A673 (cell line): ENCODE measurements around the gene APOBEC3A. TPM values are rescaled to one million over a fixed set of nuclear protein-coding genes. Genes with fewer than 3 reads are reported as not detected.

Experiments used
- BruUV-seq: library from RNA; stranded (reverse); fragments of 400-500 nt; replicated peaks from 2 replicates; lab custom pipeline; 2021; lab: Mats Ljungman, UMichigan
- CTCF ChIA-PET: fragments of 300-600 bp; sonication (Branson Sonifier 250); formaldehyde crosslinking; loops from one replicate; lab custom pipeline; 2022; ENCODE audit warnings: antibody characterized with exemption; lab: Charles Lee
- POLR2A ChIA-PET: fragments of 300-600 bp; sonication (Branson Sonifier 250); formaldehyde crosslinking; loops from one replicate; lab custom pipeline; 2022; ENCODE audit warnings: antibody characterized with exemption; ENCODE audit not compliant: low non-redundant PET; lab: Charles Lee
- DNase-seq: peaks from one replicate; pipeline ENCODE4 v3.0.0-alpha.2; 2015; ENCODE audit warnings: low spot score
- H3K27ac ChIP-seq: fragments of 200-600 bp; sonication (generic); 2 replicates; pipeline ENCODE4 v1.5.1; 2016; ENCODE audit warnings: mixed run types, low read depth, mild to moderate bottlenecking, mixed read lengths, antibody characterized with exemption, low read length; ENCODE audit not compliant: poor library complexity, severe bottlenecking
- H3K27me3 ChIP-seq: fragments of 200-600 bp; sonication (generic); replicated peaks from 2 replicates; pipeline ENCODE4 v1.6.1; 2017; ENCODE audit warnings: mixed run types, low read depth, mild to moderate bottlenecking, mixed read lengths, antibody characterized with exemption, low read length; ENCODE audit not compliant: insufficient read depth, poor library complexity
- H3K36me3 ChIP-seq: fragments of 200-600 bp; sonication (generic); 2 replicates; pipeline ENCODE4 v1.6.1; 2016; ENCODE audit warnings: mixed run types, mild to moderate bottlenecking, mixed read lengths, antibody characterized with exemption, low read length; ENCODE audit not compliant: insufficient read depth, poor library complexity, severe bottlenecking
- H3K4me1 ChIP-seq: fragments of 200-600 bp; sonication (generic); 2 replicates; pipeline ENCODE4 v1.6.1; 2017; ENCODE audit warnings: mixed run types, mild to moderate bottlenecking, mixed read lengths, antibody characterized with exemption, low read length; ENCODE audit not compliant: insufficient read depth, poor library complexity, severe bottlenecking
- H3K4me3 ChIP-seq: fragments of 200-600 bp; sonication (generic); 2 replicates; pipeline ENCODE4 v1.5.1; 2016; ENCODE audit warnings: low read depth, mixed run types, mild to moderate bottlenecking, mixed read lengths, low read length; ENCODE audit not compliant: poor library complexity, severe bottlenecking
- H3K9me3 ChIP-seq: fragments of 200-600 bp; sonication (generic); 2 replicates; pipeline ENCODE4 v1.6.1; 2016; ENCODE audit warnings: mixed run types, low read depth, mild to moderate bottlenecking, mixed read lengths, antibody characterized with exemption, low read length; ENCODE audit not compliant: poor library complexity, severe bottlenecking
- CTCF ChIP-seq: fragments of 300-800, 200-600 bp; sonication (generic); conservative IDR thresholded peaks from 2 replicates; pipeline ENCODE4 v1.5.1; 2017; ENCODE audit warnings: low read depth, mild to moderate bottlenecking, antibody characterized with exemption, low read length, moderate library complexity, mixed read lengths
- EZH2 ChIP-seq: fragments of 200-600 bp; sonication (generic); IDR thresholded peaks from 2 replicates; pipeline ENCODE4 v1.6.1; 2017; ENCODE audit warnings: borderline replicate concordance, low read depth, mild to moderate bottlenecking, mixed read lengths, antibody characterized with exemption, low read length; ENCODE audit not compliant: poor library complexity, severe bottlenecking
- intact Hi-C: fragments of 100-400 bp; cut with micrococcal nuclease; formaldehyde crosslinking; loops from one replicate; pipeline ENCODE4 v1.10.0; 2022; ENCODE audit not compliant: unreplicated experiment
- total RNA-seq: library from RNA; stranded (reverse); gene quantifications from 2 replicates; pipeline ENCODE4 v1.2.3, GENCODE V29; 2021

APOBEC3A gene
- total RNA-seq, 1 experiment from 2014 or later, result not detected

GRCh38 chr22:39010946-39011345 is 53.5 kb downstream of the APOBEC3A start:
- Histone ChIP-seq H3K36me3 (no peaks in the 10 kb centered on the region), H3K27ac (no peak overlapping the region), H3K27me3 (no peaks in the 10 kb centered on the region), H3K9me3 (no peaks in the 10 kb centered on the region), H3K4me1 (peaks cover 12% of the 10 kb centered on the region), H3K4me3 (no peak overlapping the region)
- ChIA-PET POLR2A (no interaction called here), CTCF (no interaction called here)
- BruUV-seq, result no TSS peak
- TF ChIP-seq CTCF (no peak), EZH2 (no peak)
- DNase-seq, result no peak
- intact Hi-C loops, result no loop called here

Other genes starting within 250 kb of the APOBEC3A start
- 104 and 110 TPM in 2 replicates for gene SUN2, start 201.6 kb upstream of the APOBEC3A start, total RNA-seq
- gene DNAL4, start 163.5 kb upstream of the APOBEC3A start, total RNA-seq, result 51.7 and 59.1 TPM in 2 replicates
- 116 and 129 TPM in 2 replicates for gene NPTXR, start 113.6 kb upstream of the APOBEC3A start, total RNA-seq
- gene CBX6, start 85.4 kb upstream of the APOBEC3A start, total RNA-seq, result 111 and 119 TPM in 2 replicates
- 6.4 and 9.0 TPM in 2 replicates for gene APOBEC3B, start 24.7 kb downstream of the APOBEC3A start, total RNA-seq
- gene APOBEC3C, start 56.6 kb downstream of the APOBEC3A start, total RNA-seq, result 12.9 and 13.0 TPM in 2 replicates
- gene APOBEC3D, start 63.5 kb downstream of the APOBEC3A start, total RNA-seq, result 3.1 and 4.7 TPM in 2 replicates
- 4.5 and 6.6 TPM in 2 replicates for gene APOBEC3F, start 83.3 kb downstream of the APOBEC3A start, total RNA-seq
- 2.5 and 3.2 TPM in 2 replicates for gene APOBEC3G, start 119.7 kb downstream of the APOBEC3A start, total RNA-seq
- not detected in 2 replicates for gene APOBEC3H, start 139.6 kb downstream of the APOBEC3A start, total RNA-seq
- gene CBX7, start 195.1 kb downstream of the APOBEC3A start, total RNA-seq, result 2.8 and 3.8 TPM in 2 replicates